ENCODE data around the gene ZNF175. TPM values are rescaled to one million over a fixed set of nuclear protein-coding genes. Genes with fewer than 3 reads are reported as not detected.

ZNF175 gene
- total RNA-seq, 2 donors from 2014 or later = 5.7 to 8.1 TPM

DNA sequence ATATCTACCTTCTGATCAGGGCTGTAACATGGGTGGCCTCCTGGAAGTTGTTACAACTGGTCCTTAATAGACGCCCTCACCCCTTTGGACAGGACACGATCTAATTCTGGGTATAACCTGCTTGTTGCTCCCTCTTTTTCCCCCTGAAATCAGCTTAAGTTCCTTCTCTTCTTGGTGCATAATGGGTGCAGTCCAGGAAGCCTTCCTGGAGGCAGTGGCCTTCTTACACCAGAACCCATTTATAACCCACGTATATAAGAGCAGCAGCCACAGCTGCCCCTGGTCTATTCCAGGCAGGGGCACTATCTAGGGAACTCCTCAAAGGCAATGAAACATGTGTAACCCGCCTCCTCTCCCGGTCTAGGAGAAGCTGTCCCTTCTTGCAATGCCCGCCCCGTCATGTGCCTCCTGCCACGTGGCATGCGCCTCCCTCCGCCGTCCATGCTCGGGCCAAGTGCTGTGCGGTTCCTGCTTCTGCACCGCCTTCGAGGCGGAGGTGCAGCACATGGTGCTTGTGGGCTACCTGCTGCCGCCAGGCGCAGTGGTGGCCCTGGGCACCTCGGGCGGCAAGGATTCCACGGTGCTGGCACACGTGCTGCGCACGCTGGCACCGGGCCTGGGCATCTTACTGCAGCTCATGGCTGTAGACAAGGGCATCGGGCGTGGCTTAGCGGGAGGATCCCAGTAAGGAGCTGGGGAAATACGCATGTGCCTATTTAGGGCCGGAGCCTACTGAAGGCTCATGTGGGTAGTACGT lies 27.3 kb downstream of the ZNF175 start:
- no peak overlapping the region for H3K9ac ChIP-seq (ENCODE audit: low read depth in 2 of 2, low read length in 2 of 2)
- no peaks in the 10 kb centered on the region for H3K9me3 ChIP-seq
- intact Hi-C loops (cut with DNase I) = loop anchor here (5.0 kb wide), 1 partner anchor 491 kb away; the partner anchor contains the start of gene CTU1
- DNase-seq = no peak
- no peak overlapping the region for H3K27ac ChIP-seq
- no peaks in the 10 kb centered on the region for H3K27me3 ChIP-seq
- no peaks in the 10 kb centered on the region for H3K36me3 ChIP-seq
- no peaks in the 10 kb centered on the region for H3K4me1 ChIP-seq
- no peak overlapping the region for H3K4me3 ChIP-seq
- TF ChIP-seq, protein P1, sequence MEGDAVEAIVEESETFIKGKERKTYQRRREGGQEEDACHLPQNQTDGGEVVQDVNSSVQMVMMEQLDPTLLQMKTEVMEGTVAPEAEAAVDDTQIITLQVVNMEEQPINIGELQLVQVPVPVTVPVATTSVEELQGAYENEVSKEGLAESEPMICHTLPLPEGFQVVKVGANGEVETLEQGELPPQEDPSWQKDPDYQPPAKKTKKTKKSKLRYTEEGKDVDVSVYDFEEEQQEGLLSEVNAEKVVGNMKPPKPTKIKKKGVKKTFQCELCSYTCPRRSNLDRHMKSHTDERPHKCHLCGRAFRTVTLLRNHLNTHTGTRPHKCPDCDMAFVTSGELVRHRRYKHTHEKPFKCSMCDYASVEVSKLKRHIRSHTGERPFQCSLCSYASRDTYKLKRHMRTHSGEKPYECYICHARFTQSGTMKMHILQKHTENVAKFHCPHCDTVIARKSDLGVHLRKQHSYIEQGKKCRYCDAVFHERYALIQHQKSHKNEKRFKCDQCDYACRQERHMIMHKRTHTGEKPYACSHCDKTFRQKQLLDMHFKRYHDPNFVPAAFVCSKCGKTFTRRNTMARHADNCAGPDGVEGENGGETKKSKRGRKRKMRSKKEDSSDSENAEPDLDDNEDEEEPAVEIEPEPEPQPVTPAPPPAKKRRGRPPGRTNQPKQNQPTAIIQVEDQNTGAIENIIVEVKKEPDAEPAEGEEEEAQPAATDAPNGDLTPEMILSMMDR (IDR thresholded peaks at IDR 0.05) = no peak

DNA sequence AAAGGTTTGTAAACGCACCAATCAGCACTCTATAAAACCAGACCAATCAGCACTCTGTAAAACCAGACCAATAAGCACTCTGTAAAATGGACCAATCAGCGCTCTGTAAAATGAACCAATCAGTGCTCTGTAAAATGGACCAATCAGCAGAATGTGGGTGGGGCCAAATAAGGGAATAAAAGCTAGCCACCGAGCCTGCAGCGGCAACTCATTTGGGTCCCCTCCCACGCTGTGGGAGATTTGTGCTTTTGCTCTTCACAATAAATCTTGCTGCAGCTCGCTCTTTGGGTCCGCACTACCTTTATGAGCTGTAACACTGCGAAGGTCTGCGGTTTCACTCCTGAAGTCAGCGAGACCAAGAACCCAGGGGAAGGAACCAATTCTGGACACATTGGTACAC lies 28.0 kb downstream of the ZNF175 start:
- no peak for DNase-seq
- TF ChIP-seq, protein P1 (IDR thresholded peaks at IDR 0.05) = no peak

DNA sequence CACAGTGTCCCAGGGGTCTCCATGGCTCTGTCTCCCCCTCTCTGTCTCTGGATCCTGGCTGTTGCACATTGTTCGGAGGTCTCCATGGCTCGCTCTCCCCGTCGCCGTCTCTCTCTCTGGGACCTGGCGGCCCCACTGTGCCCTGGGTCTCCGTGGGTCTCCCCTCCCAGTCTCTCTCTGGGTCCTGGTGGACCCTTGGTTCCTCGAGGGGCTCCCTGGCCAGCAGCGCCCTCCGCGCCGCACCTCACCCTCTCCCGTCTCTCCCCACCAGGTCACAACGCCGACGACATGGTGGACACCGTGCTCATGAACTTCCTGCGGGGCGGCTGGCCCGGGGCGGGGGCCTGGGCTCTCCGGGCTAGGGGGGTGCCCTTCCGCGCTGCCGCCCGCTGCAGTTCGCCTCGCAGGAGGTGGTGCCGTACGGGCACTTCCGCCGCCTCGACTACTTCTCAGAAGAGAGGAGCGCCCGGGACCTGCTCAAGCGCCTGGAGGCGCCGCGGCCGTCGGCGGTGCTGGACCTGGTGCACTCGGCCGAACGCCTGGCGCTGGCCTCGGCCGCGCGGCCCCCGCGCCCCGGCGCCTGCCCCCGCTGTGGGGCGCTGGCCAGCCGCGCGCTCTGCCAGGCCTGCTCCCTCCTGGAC lies 30.0 kb downstream of the ZNF175 start:
- TF ChIP-seq, protein P1 (IDR thresholded peaks at IDR 0.05) = no peak
- DNase-seq = no peak
- H3K27me3 ChIP-seq = no peaks in the 10 kb centered on the region
- no peak overlapping the region for H3K4me3 ChIP-seq
- H3K9ac ChIP-seq (ENCODE audit: low read depth in 2 of 2, low read length in 2 of 2) = no peak overlapping the region
- H3K9me3 ChIP-seq = no peaks in the 10 kb centered on the region
- H3K4me1 ChIP-seq = no peaks in the 10 kb centered on the region
- no peaks in the 10 kb centered on the region for H3K36me3 ChIP-seq
- H3K27ac ChIP-seq = no peak overlapping the region
- intact Hi-C loops (cut with DNase I) = no loop called here

More for the DNA sequence above, 28.0 kb downstream of the ZNF175 start:
- Histone ChIP-seq H3K27ac (no peak overlapping the region), H3K4me3 (no peak overlapping the region), H3K4me1 (no peaks in the 10 kb centered on the region), H3K36me3 (no peaks in the 10 kb centered on the region), H3K9me3 (no peaks in the 10 kb centered on the region), H3K27me3 (no peaks in the 10 kb centered on the region), H3K9ac (ENCODE audit: low read depth in 2 of 2, low read length in 2 of 2) (no peak overlapping the region)
- intact Hi-C loops (cut with DNase I) = loop anchor here (5.0 kb wide), 1 partner anchor 492 kb away; the partner anchor contains the start of gene CTU1

DNA sequence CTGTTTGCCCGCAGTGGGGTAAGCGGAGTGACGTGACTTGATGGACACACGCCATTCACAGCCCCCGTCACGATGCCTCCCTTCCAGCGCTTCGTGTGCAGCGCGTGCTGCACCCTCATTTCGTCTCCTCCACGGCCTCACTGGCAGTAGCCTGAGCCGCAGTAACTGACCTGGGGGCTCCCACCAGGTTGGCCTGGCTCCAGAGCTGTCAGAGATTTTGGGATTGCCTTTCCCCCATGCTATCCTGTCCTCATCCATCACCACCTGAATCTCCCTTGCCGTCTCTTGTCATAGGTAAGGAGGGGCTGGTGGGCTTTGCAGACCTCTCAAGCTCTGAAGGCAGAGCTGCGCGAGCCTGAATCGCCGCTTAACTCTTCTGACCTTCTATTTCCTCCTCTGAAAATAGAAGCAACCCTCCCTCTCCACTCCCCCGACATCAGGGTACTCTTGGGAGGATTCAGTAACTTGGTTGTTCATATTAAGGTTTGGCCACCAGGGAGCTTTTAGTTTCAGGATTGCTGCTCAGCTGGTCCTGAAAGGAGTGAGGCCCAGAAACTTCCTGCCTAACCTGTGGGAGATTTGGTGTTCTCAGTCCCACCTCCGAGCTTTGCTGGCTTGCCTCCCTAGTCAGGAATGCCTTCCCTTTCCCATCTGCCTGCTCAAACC lies 31.2 kb downstream of the ZNF175 start:
- intact Hi-C loops (cut with DNase I) = no loop called here
- DNase-seq = no peak

DNA sequence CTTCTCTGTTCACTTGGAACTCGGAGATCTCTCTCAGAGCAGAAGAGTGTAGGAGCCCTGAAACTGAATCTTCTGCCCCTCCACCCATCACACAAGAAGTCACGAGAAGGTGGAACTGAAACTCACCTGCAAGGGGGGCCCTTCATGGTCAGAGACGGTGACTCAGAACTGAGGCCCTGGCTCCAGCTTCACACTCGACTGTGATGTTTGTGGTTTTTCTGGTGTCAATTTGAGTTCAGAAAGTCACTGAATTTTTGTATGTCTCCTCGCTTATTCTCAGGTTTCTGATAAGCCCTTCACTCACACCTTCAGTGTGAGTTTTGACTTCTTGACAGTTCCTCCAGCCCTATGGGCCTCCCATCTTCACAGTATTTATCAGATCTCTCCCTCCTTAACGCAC lies 36.0 kb downstream of the ZNF175 start:
- no peaks in the 10 kb centered on the region for H3K36me3 ChIP-seq
- intact Hi-C loops (cut with DNase I) = no loop called here
- no peak overlapping the region for H3K27ac ChIP-seq

More for the DNA sequence above, 31.2 kb downstream of the ZNF175 start:
- Histone ChIP-seq H3K27me3 (no peaks in the 10 kb centered on the region), H3K9ac (ENCODE audit: low read depth in 2 of 2, low read length in 2 of 2) (no peak overlapping the region), H3K36me3 (no peaks in the 10 kb centered on the region), H3K4me3 (no peak overlapping the region), H3K9me3 (no peaks in the 10 kb centered on the region), H3K4me1 (no peaks in the 10 kb centered on the region), H3K27ac (no peak overlapping the region)
- TF ChIP-seq, protein P1 (IDR thresholded peaks at IDR 0.05) = no peak

More for the DNA sequence above, 36.0 kb downstream of the ZNF175 start:
- DNase-seq = no peak
- Histone ChIP-seq H3K4me3 (no peak overlapping the region), H3K4me1 (no peaks in the 10 kb centered on the region), H3K9ac (ENCODE audit: low read depth in 2 of 2, low read length in 2 of 2) (no peak overlapping the region), H3K27me3 (no peaks in the 10 kb centered on the region), H3K9me3 (no peaks in the 10 kb centered on the region)
- TF ChIP-seq, protein P1 (IDR thresholded peaks at IDR 0.05) = no peak

All from colonic mucosa (tissue), 4 donors.